ENCODE data around the gene MCRIP2.

GRCh38 chr16:694863-695354 lies 53.3 kb downstream of the MCRIP2 start:
- no peak for TF ChIP-seq CTCF (IDR thresholded peaks at IDR 0.05; ENCODE audit: low read depth, low read length, poor library complexity, severe bottlenecking)
- no peak for TF ChIP-seq EZH2phosphoT487 (IDR thresholded peaks at IDR 0.05; ENCODE audit: borderline replicate concordance, low read length)
